ENCODE data around the gene BRMS1. TPM values are rescaled to one million over a fixed set of nuclear protein-coding genes. Genes with fewer than 3 reads are reported as not detected.

The BRMS1 gene
- total and polyA plus RNA-seq, 4 donors, result 12.0 to 24.0 (median 20.3) TPM

DNA sequence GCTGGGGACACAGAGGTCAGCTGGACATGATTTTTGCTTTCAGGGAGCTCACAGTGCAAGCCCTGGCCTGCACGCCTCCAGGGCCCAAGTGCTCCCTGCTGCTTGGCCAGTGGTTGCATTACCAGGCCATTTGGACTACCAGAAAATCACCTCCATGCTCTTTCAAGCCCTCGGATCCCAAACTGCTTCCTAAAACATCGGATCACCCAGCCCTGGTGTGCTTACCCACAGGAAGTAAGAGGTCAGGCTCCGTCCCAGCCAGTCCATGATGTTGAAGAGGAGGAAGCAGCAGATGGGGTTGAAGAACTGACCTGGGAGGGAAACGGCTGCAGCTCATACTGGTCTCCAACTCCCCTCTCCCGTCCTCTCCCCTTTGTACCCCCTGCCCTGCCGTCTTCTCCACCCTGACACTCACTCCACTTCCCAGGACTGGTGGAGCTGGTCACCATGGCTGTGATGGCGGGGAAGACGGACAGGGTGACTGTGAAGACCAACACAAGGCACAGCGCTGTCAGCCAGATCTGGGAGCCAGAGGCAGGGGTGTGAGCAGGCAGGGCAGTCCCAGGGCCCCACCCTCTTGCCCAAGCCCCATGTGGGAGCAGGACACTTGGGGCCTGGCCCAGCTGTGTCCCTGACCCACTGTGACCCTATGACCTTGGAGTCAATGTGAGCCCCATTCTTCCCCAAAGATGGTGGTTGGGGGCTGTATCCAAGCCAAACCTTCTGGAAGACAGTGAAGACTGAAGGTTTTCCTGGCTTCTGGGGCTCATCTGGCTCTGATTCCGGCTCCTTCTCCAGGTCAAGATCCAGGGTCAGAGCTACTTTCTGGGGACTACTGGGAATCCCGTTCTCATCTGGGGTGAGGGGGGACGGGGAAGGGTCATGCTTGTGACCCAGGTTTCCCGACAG lies 21.1 kb upstream of the BRMS1 start:
- peaks cover 0 to 2% (median 1%) of the 10 kb centered on the region in 4 donors for H3K4me1 ChIP-seq (ENCODE audit: control insufficient read depth in 4 of 4, insufficient read depth in 4 of 4, low read length in 3 of 4)
- no peak overlapping the region for H3K27ac ChIP-seq (ENCODE audit: low read depth in 1 of 2, low read length in 2 of 2)
- H3K9ac ChIP-seq (ENCODE audit: low read depth in 1 of 2, low read length in 2 of 2), result no peak overlapping the region
- DNase-seq (ENCODE audit: low spot score), result no peak
- H3K27me3 ChIP-seq (ENCODE audit: control insufficient read depth in 4 of 4, insufficient read depth in 4 of 4, low read length in 3 of 4), result no peaks in the 10 kb centered on the region
- 88% methylated on average over 14 of the region's 14 CpGs for WGBS
- H3K4me3 ChIP-seq (ENCODE audit: low read depth in 1 of 3, low read length in 3 of 3), result no peak overlapping the region
- H3K36me3 ChIP-seq (ENCODE audit: control insufficient read depth in 4 of 4, insufficient read depth in 3 of 4, low read depth in 1 of 4, low read length in 3 of 4), result peaks cover 0 to 5% (median under 1%) of the 10 kb centered on the region in 4 donors
- no peaks in the 10 kb centered on the region for H3K9me3 ChIP-seq (ENCODE audit: control insufficient read depth in 4 of 4, low read length in 3 of 4)
- TF ChIP-seq, protein P1, sequence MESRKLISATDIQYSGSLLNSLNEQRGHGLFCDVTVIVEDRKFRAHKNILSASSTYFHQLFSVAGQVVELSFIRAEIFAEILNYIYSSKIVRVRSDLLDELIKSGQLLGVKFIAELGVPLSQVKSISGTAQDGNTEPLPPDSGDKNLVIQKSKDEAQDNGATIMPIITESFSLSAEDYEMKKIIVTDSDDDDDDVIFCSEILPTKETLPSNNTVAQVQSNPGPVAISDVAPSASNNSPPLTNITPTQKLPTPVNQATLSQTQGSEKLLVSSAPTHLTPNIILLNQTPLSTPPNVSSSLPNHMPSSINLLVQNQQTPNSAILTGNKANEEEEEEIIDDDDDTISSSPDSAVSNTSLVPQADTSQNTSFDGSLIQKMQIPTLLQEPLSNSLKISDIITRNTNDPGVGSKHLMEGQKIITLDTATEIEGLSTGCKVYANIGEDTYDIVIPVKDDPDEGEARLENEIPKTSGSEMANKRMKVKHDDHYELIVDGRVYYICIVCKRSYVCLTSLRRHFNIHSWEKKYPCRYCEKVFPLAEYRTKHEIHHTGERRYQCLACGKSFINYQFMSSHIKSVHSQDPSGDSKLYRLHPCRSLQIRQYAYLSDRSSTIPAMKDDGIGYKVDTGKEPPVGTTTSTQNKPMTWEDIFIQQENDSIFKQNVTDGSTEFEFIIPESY (IDR thresholded peaks at IDR 0.05), result no peak
- TF ChIP-seq RAD21 (IDR thresholded peaks at IDR 0.05) (no peak), HNF4G (IDR thresholded peaks at IDR 0.05) (no peak), YY1 (IDR thresholded peaks at IDR 0.05) (no peak), EGR1 (IDR thresholded peaks at IDR 0.05; ENCODE audit: low read depth in 2 of 2) (no peak), FOXA2 (IDR thresholded peaks at IDR 0.05) (no peak), GABPA (IDR thresholded peaks at IDR 0.05 in 1 of 2, conservative IDR thresholded peaks at IDR 0.05 in 1 of 2) (no peak), NR2F2 (IDR thresholded peaks at IDR 0.05) (no peak)
- TF ChIP-seq, protein P2, sequence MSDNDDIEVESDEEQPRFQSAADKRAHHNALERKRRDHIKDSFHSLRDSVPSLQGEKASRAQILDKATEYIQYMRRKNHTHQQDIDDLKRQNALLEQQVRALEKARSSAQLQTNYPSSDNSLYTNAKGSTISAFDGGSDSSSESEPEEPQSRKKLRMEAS (IDR thresholded peaks at IDR 0.05), result no peak
- TF ChIP-seq, protein P3, sequence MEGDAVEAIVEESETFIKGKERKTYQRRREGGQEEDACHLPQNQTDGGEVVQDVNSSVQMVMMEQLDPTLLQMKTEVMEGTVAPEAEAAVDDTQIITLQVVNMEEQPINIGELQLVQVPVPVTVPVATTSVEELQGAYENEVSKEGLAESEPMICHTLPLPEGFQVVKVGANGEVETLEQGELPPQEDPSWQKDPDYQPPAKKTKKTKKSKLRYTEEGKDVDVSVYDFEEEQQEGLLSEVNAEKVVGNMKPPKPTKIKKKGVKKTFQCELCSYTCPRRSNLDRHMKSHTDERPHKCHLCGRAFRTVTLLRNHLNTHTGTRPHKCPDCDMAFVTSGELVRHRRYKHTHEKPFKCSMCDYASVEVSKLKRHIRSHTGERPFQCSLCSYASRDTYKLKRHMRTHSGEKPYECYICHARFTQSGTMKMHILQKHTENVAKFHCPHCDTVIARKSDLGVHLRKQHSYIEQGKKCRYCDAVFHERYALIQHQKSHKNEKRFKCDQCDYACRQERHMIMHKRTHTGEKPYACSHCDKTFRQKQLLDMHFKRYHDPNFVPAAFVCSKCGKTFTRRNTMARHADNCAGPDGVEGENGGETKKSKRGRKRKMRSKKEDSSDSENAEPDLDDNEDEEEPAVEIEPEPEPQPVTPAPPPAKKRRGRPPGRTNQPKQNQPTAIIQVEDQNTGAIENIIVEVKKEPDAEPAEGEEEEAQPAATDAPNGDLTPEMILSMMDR (IDR thresholded peaks at IDR 0.05; ENCODE audit: low read depth, low read length, missing input control), result no peak
- TF ChIP-seq, protein P4, sequence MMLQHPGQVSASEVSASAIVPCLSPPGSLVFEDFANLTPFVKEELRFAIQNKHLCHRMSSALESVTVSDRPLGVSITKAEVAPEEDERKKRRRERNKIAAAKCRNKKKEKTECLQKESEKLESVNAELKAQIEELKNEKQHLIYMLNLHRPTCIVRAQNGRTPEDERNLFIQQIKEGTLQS (IDR thresholded peaks at IDR 0.05), result no peak

DNA sequence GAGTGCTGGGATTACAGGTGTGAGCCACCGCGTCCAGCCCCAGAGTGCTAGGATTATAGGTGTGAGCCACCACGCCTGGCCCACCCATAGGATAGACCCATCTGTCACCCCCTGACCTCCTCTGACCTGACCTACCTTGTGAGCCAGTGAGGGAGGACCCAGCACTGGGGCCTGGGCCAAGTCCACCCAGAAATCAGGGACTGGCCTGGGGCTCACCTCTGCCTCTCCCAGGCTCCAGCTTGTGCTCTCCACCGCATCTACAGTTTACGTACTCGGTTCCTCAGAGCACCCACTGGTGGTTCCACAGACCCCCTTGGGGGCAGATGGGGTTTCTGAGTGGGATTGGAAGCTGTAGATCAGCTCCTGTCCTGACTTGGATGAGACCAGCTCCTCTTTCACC lies 20.3 kb upstream of the BRMS1 start:
- no peaks in the 10 kb centered on the region for H3K4me1 ChIP-seq (ENCODE audit: control insufficient read depth in 4 of 4, insufficient read depth in 4 of 4, low read length in 3 of 4)
- WGBS, result 93% methylated on average over 6 of the region's 6 CpGs
- no peak for DNase-seq (ENCODE audit: low spot score)
- H3K9me3 ChIP-seq (ENCODE audit: control insufficient read depth in 4 of 4, low read length in 3 of 4), result no peaks in the 10 kb centered on the region
- no peak overlapping the region for H3K4me3 ChIP-seq (ENCODE audit: low read depth in 1 of 3, low read length in 3 of 3)
- H3K27me3 ChIP-seq (ENCODE audit: control insufficient read depth in 4 of 4, insufficient read depth in 4 of 4, low read length in 3 of 4), result no peaks in the 10 kb centered on the region
- no peak overlapping the region for H3K9ac ChIP-seq (ENCODE audit: low read depth in 1 of 2, low read length in 2 of 2)
- H3K36me3 ChIP-seq (ENCODE audit: control insufficient read depth in 4 of 4, insufficient read depth in 3 of 4, low read depth in 1 of 4, low read length in 3 of 4), result peaks cover 0 to 5% (median 4%) of the 10 kb centered on the region in 4 donors
- H3K27ac ChIP-seq (ENCODE audit: low read depth in 1 of 2, low read length in 2 of 2), result no peak overlapping the region
- TF ChIP-seq YY1 (IDR thresholded peaks at IDR 0.05), result no peak
- TF ChIP-seq TAF1 (conservative IDR thresholded peaks at IDR 0.05), result no peak
- no peak for TF ChIP-seq RXRA (IDR thresholded peaks at IDR 0.05)
- TF ChIP-seq, protein P1 (IDR thresholded peaks at IDR 0.05), result no peak
- TF ChIP-seq, protein P4 (IDR thresholded peaks at IDR 0.05), result no peak
- no peak for TF ChIP-seq SP1 (IDR thresholded peaks at IDR 0.05)
- TF ChIP-seq NR2F2 (IDR thresholded peaks at IDR 0.05), result no peak
- TF ChIP-seq GABPA (IDR thresholded peaks at IDR 0.05 in 1 of 2, conservative IDR thresholded peaks at IDR 0.05 in 1 of 2), result no peak
- no peak for TF ChIP-seq JUND (IDR thresholded peaks at IDR 0.05)
- TF ChIP-seq, protein P3 (IDR thresholded peaks at IDR 0.05; ENCODE audit: low read depth, low read length, missing input control), result no peak
- no peak for TF ChIP-seq RAD21 (IDR thresholded peaks at IDR 0.05)
- TF ChIP-seq, protein P2 (IDR thresholded peaks at IDR 0.05), result no peak
- TF ChIP-seq FOXA2 (IDR thresholded peaks at IDR 0.05), result no peak
- TF ChIP-seq HNF4A (conservative IDR thresholded peaks at IDR 0.05), result no peak
- no peak for TF ChIP-seq FOXA1 (IDR thresholded peaks at IDR 0.05)
